ENCODE results near the gene OLFML3.

DNA sequence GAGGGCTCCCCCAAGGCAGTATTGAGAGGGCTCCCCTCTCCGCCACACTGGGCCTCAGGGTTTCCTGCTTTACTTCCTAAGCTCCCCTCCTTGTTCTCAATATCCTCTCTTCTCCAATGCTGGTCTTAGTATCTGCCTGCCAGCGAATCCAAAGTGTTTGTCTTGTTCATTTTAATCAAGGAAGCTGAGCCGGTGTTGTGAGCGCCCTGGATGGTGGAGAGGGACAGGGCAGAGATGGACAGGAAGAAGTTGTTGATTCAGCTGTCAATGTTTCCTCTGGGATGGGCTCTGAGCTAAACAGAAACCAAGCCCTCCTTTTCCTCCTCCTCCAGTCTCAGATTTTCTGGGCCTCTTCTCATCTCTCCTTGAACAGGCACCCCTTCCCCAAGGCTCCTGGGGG lies 5.4 kb downstream of the OLFML3 start:
- TF ChIP-seq, protein P1, sequence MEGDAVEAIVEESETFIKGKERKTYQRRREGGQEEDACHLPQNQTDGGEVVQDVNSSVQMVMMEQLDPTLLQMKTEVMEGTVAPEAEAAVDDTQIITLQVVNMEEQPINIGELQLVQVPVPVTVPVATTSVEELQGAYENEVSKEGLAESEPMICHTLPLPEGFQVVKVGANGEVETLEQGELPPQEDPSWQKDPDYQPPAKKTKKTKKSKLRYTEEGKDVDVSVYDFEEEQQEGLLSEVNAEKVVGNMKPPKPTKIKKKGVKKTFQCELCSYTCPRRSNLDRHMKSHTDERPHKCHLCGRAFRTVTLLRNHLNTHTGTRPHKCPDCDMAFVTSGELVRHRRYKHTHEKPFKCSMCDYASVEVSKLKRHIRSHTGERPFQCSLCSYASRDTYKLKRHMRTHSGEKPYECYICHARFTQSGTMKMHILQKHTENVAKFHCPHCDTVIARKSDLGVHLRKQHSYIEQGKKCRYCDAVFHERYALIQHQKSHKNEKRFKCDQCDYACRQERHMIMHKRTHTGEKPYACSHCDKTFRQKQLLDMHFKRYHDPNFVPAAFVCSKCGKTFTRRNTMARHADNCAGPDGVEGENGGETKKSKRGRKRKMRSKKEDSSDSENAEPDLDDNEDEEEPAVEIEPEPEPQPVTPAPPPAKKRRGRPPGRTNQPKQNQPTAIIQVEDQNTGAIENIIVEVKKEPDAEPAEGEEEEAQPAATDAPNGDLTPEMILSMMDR (IDR thresholded peaks at IDR 0.05; ENCODE audit: insufficient read depth, low read length): no peak
- no peak for TF ChIP-seq GABPA (IDR thresholded peaks at IDR 0.05; ENCODE audit: low read depth)
- TF ChIP-seq, protein P2, sequence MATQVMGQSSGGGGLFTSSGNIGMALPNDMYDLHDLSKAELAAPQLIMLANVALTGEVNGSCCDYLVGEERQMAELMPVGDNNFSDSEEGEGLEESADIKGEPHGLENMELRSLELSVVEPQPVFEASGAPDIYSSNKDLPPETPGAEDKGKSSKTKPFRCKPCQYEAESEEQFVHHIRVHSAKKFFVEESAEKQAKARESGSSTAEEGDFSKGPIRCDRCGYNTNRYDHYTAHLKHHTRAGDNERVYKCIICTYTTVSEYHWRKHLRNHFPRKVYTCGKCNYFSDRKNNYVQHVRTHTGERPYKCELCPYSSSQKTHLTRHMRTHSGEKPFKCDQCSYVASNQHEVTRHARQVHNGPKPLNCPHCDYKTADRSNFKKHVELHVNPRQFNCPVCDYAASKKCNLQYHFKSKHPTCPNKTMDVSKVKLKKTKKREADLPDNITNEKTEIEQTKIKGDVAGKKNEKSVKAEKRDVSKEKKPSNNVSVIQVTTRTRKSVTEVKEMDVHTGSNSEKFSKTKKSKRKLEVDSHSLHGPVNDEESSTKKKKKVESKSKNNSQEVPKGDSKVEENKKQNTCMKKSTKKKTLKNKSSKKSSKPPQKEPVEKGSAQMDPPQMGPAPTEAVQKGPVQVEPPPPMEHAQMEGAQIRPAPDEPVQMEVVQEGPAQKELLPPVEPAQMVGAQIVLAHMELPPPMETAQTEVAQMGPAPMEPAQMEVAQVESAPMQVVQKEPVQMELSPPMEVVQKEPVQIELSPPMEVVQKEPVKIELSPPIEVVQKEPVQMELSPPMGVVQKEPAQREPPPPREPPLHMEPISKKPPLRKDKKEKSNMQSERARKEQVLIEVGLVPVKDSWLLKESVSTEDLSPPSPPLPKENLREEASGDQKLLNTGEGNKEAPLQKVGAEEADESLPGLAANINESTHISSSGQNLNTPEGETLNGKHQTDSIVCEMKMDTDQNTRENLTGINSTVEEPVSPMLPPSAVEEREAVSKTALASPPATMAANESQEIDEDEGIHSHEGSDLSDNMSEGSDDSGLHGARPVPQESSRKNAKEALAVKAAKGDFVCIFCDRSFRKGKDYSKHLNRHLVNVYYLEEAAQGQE (IDR thresholded peaks at IDR 0.05; ENCODE audit: insufficient replicate concordance, low read depth): no peak

All from HL-60 (cell line).